Mesenchymal stem cell (in vitro differentiated cells and primary cell): ENCODE data around the gene UNC5C.

Source experiments
- DNase-seq: peaks from one replicate; pipeline ENCODE4 v3.0.0-alpha.2; 2013
- H2AFZ ChIP-seq: one replicate; pipeline ENCODE4 v1.6.1; 2013; ENCODE audit warnings: low read depth, mild to moderate bottlenecking, control low read depth, inconsistent platforms, low read length, moderate library complexity
- H2AK5ac ChIP-seq: 2 replicates; pipeline ENCODE4 v1.6.1; 2013; ENCODE audit warnings: low read length, moderate library complexity, mild to moderate bottlenecking, inconsistent platforms; ENCODE audit not compliant: severe bottlenecking
- H2BK120ac ChIP-seq: one replicate; pipeline ENCODE4 v1.6.1; 2013; ENCODE audit warnings: low read depth, mild to moderate bottlenecking, inconsistent platforms, low read length, moderate library complexity
- H2BK12ac ChIP-seq, 2 experiments: one replicate each; pipeline ENCODE4 v1.6.1; 2013; ENCODE audit warnings: inconsistent platforms in 2 of 2, low read length in 2 of 2, mild to moderate bottlenecking in 2 of 2, moderate library complexity in 2 of 2, control low read depth in 1 of 2
- H2BK15ac ChIP-seq: one replicate; pipeline ENCODE4 v1.6.1; 2013; ENCODE audit warnings: mild to moderate bottlenecking, low read depth, inconsistent platforms; ENCODE audit not compliant: poor library complexity, severe bottlenecking
- H2BK5ac ChIP-seq: 2 replicates; pipeline ENCODE4 v1.6.1; 2013; ENCODE audit warnings: low read depth, mild to moderate bottlenecking, low read length, control low read depth, inconsistent platforms; ENCODE audit not compliant: poor library complexity, severe bottlenecking
- H3K14ac ChIP-seq, 2 experiments: one replicate each; pipeline ENCODE4 v1.6.1; 2013; ENCODE audit warnings: inconsistent platforms in 2 of 2, low read length in 2 of 2, control low read depth in 1 of 2, mild to moderate bottlenecking in 1 of 2, moderate library complexity in 1 of 2
- H3K18ac ChIP-seq, 2 experiments: one replicate each; pipeline ENCODE4 v1.6.1; 2013; ENCODE audit warnings: inconsistent platforms in 2 of 2, low read length in 2 of 2, control low read depth in 1 of 2, low read depth in 1 of 2, mild to moderate bottlenecking in 1 of 2
- H3K23ac ChIP-seq, 2 experiments: one replicate each; pipeline ENCODE4 v1.6.1; 2013; ENCODE audit warnings: inconsistent platforms in 2 of 2, low read length in 2 of 2, mild to moderate bottlenecking in 2 of 2, moderate library complexity in 2 of 2, control low read depth in 1 of 2
- H3K27ac ChIP-seq: 2 replicates; pipeline ENCODE4 v1.5.1; 2013; ENCODE audit warnings: mild to moderate bottlenecking, moderate library complexity, low read length, control low read depth, inconsistent platforms; ENCODE audit not compliant: poor library complexity, severe bottlenecking
- H3K27me3 ChIP-seq, 2 experiments: 2 replicates each; pipeline versions ENCODE4 v1.6.1 to v1.7.0; 2013; ENCODE audit warnings: low read length in 2 of 2, mild to moderate bottlenecking in 2 of 2, moderate library complexity in 2 of 2, control low read depth in 1 of 2, inconsistent platforms in 1 of 2; ENCODE audit not compliant: control insufficient read depth in 1 of 2, insufficient read depth in 1 of 2
- H3K36me3 ChIP-seq, 2 experiments: 2 replicates each; pipeline versions ENCODE4 v1.6.1 to v1.7.0; 2013; ENCODE audit warnings: low read length in 2 of 2, control low read depth in 1 of 2, inconsistent platforms in 1 of 2, low read depth in 1 of 2, mild to moderate bottlenecking in 1 of 2; ENCODE audit not compliant: insufficient read depth in 2 of 2, control insufficient read depth in 1 of 2
- H3K4ac ChIP-seq, 2 experiments: one replicate each; pipeline ENCODE4 v1.6.1; 2013; ENCODE audit warnings: inconsistent platforms in 2 of 2, low read length in 2 of 2, mild to moderate bottlenecking in 2 of 2, moderate library complexity in 2 of 2, control low read depth in 1 of 2, low read depth in 1 of 2
- H3K4me1 ChIP-seq: 2 replicates; pipeline ENCODE4 v1.6.1; 2013; ENCODE audit warnings: low read depth, low read length, control low read depth; ENCODE audit not compliant: control insufficient read depth, insufficient read depth
- H3K4me2 ChIP-seq: 2 replicates; pipeline ENCODE4 v1.6.1; 2013; ENCODE audit warnings: low read length, mild to moderate bottlenecking, inconsistent platforms; ENCODE audit not compliant: poor library complexity, severe bottlenecking
- H3K4me3 ChIP-seq, 2 experiments: 2 replicates each; pipeline versions ENCODE4 v1.5.1 to v1.7.0; 2013; ENCODE audit warnings: low read length in 2 of 2, mild to moderate bottlenecking in 2 of 2, control low read depth in 1 of 2, low read depth in 1 of 2; ENCODE audit not compliant: insufficient read depth in 1 of 2
- H3K79me1 ChIP-seq: replicated peaks from 2 replicates; pipeline ENCODE4 v1.6.1; 2013; ENCODE audit warnings: mild to moderate bottlenecking, control low read depth, low read length, inconsistent platforms; ENCODE audit not compliant: poor library complexity, severe bottlenecking
- H3K9ac ChIP-seq: 2 replicates; pipeline ENCODE4 v1.7.0; 2013; ENCODE audit warnings: mild to moderate bottlenecking, low read length, moderate library complexity
- H3K9me3 ChIP-seq: 2 replicates; pipeline ENCODE4 v1.7.0; 2013; ENCODE audit warnings: mild to moderate bottlenecking, low read length; ENCODE audit not compliant: control insufficient read depth
- H4K8ac ChIP-seq: one replicate; pipeline ENCODE4 v1.6.1; 2013; ENCODE audit warnings: inconsistent platforms, mild to moderate bottlenecking, low read length, moderate library complexity
- H4K91ac ChIP-seq: one replicate; pipeline ENCODE4 v1.6.1; 2013; ENCODE audit warnings: mild to moderate bottlenecking, low read length, inconsistent platforms
- WGBS: methylation state at CpG from one replicate; pipeline ENCODE4 v1.1.7; 2013; ENCODE audit warnings: mixed read lengths; 5-methylcytosine and 5-hydroxymethylcytosine counted together

Gene UNC5C

GRCh38 chr4:95513022-95513421 lies 35.8 kb downstream of the UNC5C start:
- H2BK5ac ChIP-seq = no peak overlapping the region
- WGBS = 65% methylated on average over 3 of the region's 4 CpGs
- no peak overlapping the region for H3K4me3 ChIP-seq
- no peak overlapping the region for H4K8ac ChIP-seq
- H3K79me1 ChIP-seq = no peaks in the 10 kb centered on the region
- no peak overlapping the region for H3K18ac ChIP-seq
- H2AFZ ChIP-seq = no peak overlapping the region
- no peak overlapping the region for H2BK120ac ChIP-seq
- H2BK12ac ChIP-seq = no peak overlapping the region
- H2AK5ac ChIP-seq = no peak overlapping the region
- no peak overlapping the region for H3K4me2 ChIP-seq
- no peak overlapping the region for H3K14ac ChIP-seq
- no peak overlapping the region for H4K91ac ChIP-seq
- no peaks in the 10 kb centered on the region for H3K27me3 ChIP-seq
- no peaks in the 10 kb centered on the region for H3K9me3 ChIP-seq
- H3K23ac ChIP-seq = no peak overlapping the region
- no peak overlapping the region for H2BK15ac ChIP-seq
- no peaks in the 10 kb centered on the region for H3K4me1 ChIP-seq
- H3K4ac ChIP-seq = no peak overlapping the region
- H3K9ac ChIP-seq = no peak overlapping the region
- no peak overlapping the region for H3K27ac ChIP-seq
- no peaks in the 10 kb centered on the region for H3K36me3 ChIP-seq
- DNase-seq = no peak

GRCh38 chr4:95511477-95511876 lies 37.3 kb downstream of the UNC5C start:
- H2BK15ac ChIP-seq = no peak overlapping the region
- H4K8ac ChIP-seq = no peak overlapping the region
- no peak overlapping the region for H3K9ac ChIP-seq
- no peak overlapping the region for H3K4ac ChIP-seq
- no peak overlapping the region for H2BK5ac ChIP-seq
- no peaks in the 10 kb centered on the region for H3K36me3 ChIP-seq
- no peak overlapping the region for H2BK12ac ChIP-seq
- no peak overlapping the region for H3K14ac ChIP-seq
- no peaks in the 10 kb centered on the region for H3K9me3 ChIP-seq
- H3K79me1 ChIP-seq = no peaks in the 10 kb centered on the region
- H4K91ac ChIP-seq = no peak overlapping the region
- H3K4me3 ChIP-seq = no peak overlapping the region
- DNase-seq = no peak
- H3K23ac ChIP-seq = no peak overlapping the region
- WGBS = 83% methylated on average over 1 of the region's 3 CpGs
- H2AK5ac ChIP-seq = no peak overlapping the region
- no peak overlapping the region for H3K18ac ChIP-seq
- H2BK120ac ChIP-seq = no peak overlapping the region
- H3K4me1 ChIP-seq = no peaks in the 10 kb centered on the region
- H3K27ac ChIP-seq = no peak overlapping the region
- H2AFZ ChIP-seq = no peak overlapping the region
- no peaks in the 10 kb centered on the region for H3K27me3 ChIP-seq
- no peak overlapping the region for H3K4me2 ChIP-seq

GRCh38 chr4:95510877-95511276 lies 37.9 kb downstream of the UNC5C start:
- no peak overlapping the region for H3K4me3 ChIP-seq
- H3K27me3 ChIP-seq = no peaks in the 10 kb centered on the region
- H4K91ac ChIP-seq = no peak overlapping the region
- no peak overlapping the region for H3K23ac ChIP-seq
- H2BK15ac ChIP-seq = no peak overlapping the region
- DNase-seq = no peak
- no peak overlapping the region for H2AK5ac ChIP-seq
- H3K9ac ChIP-seq = no peak overlapping the region
- no peak overlapping the region for H2BK12ac ChIP-seq
- WGBS = 78% methylated on average over 2 of the region's 2 CpGs
- no peak overlapping the region for H3K14ac ChIP-seq
- H3K4me1 ChIP-seq = no peaks in the 10 kb centered on the region
- no peak overlapping the region for H2AFZ ChIP-seq
- H3K4ac ChIP-seq = no peak overlapping the region
- H3K9me3 ChIP-seq = no peaks in the 10 kb centered on the region
- H3K4me2 ChIP-seq = no peak overlapping the region
- no peaks in the 10 kb centered on the region for H3K36me3 ChIP-seq
- H3K27ac ChIP-seq = no peak overlapping the region
- H2BK120ac ChIP-seq = no peak overlapping the region
- H4K8ac ChIP-seq = no peak overlapping the region
- H2BK5ac ChIP-seq = no peak overlapping the region
- H3K79me1 ChIP-seq = no peaks in the 10 kb centered on the region
- H3K18ac ChIP-seq = no peak overlapping the region

GRCh38 chr4:95510145-95510544 lies 38.6 kb downstream of the UNC5C start:
- Histone ChIP-seq H2BK12ac (no peak overlapping the region), H4K8ac (no peak overlapping the region), H2AFZ (no peak overlapping the region), H3K18ac (no peak overlapping the region), H3K14ac (no peak overlapping the region), H2AK5ac (no peak overlapping the region), H4K91ac (no peak overlapping the region), H3K9me3 (no peaks in the 10 kb centered on the region), H3K4ac (no peak overlapping the region), H2BK15ac (no peak overlapping the region), H3K23ac (no peak overlapping the region), H3K27me3 (no peaks in the 10 kb centered on the region), H2BK5ac (no peak overlapping the region), H3K9ac (no peak overlapping the region), H3K36me3 (no peaks in the 10 kb centered on the region), H3K79me1 (no peaks in the 10 kb centered on the region), H3K4me3 (no peak overlapping the region), H3K27ac (no peak overlapping the region), H3K4me1 (no peaks in the 10 kb centered on the region), H3K4me2 (no peak overlapping the region), H2BK120ac (no peak overlapping the region)
- WGBS = 8% methylated on average over 2 of the region's 2 CpGs
- DNase-seq = peak; percentile 56
